Muscle of back (tissue), 11 donors: ENCODE measurements around the gene SYT6. TPM values are rescaled to one million over a fixed set of nuclear protein-coding genes. Genes with fewer than 3 reads are reported as not detected.
A peak's percentile ranks its signal among the peaks of the same experiment; 100 is the strongest.

Experiments
- DNase-seq, 3 donors: peaks; one replicate each; pipeline versions ENCODE4 v3.0.0 to v3.0.0-alpha.2; 2013
- polyA plus RNA-seq, 10 donors: library from polyadenylated mRNA; unstranded; fragments of 120-200 nt; gene quantifications; one replicate each; pipeline ENCODE4 v1.2.1, GENCODE V29; 2013; ENCODE audit not compliant: insufficient read length in 10 of 10

Gene SYT6
- polyA plus RNA-seq, 10 donors = 0.88 to 1.8 (median 1.3) TPM

DNA sequence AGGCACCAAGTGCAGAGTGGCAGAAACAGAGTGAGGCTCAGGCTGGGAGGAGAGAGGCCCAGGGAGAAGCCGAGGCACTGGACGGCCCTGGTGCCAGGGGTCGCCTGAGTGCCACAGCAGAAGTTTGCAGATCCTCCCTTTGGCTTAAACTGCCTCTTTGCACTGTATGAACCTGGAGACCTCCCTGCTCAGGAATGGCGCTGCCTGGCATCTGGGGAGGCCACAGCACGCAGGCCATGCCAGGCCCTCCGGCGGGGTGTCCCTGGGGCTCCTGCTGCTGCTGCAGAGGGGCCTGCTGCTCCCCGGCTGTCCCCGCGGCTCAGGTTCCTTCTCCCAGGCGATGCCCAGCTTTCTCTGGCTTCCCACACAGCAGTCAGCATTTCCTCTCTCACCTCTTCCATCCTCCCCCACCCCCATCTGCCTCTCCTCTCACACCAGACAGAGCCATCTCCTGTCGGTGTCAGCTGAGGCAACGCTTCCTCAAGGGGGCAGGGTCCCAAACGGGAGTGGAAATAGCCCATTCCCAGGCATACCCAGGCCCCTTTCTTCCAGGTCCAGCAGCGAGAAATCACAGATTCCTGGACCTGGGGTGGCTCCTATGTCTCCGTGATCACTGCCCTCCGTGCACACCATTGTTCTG, 35.2 kb downstream of the SYT6 start:
- no peak for DNase-seq

DNA sequence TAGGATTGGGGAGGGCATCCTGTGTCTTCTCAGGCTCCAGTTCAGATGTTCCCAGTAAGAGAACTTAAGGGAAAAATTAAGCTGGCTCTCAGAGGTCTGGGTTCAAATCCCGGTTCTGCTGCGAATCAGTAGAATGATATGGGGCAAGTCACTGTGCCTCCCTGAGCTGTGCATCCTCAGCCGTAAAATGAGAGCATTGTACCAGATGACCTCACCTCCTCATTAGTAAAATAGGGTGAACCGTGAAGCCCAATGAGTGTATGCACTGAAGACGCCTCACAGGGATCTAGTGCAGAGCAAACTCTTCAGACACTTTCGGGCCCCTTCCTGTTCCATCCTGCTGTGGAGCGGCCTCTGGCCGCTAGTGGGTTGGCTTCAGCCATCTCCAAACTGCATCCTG, 36.0 kb downstream of the SYT6 start:
- no peak for DNase-seq

DNA sequence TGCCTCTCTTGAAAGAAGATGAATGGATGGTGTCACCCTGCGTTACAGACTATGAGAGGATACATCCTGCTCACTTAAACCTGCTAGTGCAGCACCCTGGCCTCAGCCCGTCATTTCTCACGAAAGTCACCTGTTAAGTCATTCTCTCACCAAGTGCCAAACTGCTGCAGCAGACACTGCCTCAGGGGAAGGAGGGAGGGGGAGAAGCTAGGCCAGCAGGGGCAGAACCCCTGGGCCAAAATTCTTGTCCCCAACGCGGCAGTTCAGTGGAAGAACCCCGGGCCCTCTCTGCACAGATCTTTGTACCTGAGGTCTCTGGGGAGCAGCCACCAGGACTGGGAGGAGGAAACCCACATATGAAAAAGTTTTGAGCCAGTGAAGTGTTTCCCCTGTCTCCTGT, 37.6 kb downstream of the SYT6 start:
- DNase-seq = no peak

DNA sequence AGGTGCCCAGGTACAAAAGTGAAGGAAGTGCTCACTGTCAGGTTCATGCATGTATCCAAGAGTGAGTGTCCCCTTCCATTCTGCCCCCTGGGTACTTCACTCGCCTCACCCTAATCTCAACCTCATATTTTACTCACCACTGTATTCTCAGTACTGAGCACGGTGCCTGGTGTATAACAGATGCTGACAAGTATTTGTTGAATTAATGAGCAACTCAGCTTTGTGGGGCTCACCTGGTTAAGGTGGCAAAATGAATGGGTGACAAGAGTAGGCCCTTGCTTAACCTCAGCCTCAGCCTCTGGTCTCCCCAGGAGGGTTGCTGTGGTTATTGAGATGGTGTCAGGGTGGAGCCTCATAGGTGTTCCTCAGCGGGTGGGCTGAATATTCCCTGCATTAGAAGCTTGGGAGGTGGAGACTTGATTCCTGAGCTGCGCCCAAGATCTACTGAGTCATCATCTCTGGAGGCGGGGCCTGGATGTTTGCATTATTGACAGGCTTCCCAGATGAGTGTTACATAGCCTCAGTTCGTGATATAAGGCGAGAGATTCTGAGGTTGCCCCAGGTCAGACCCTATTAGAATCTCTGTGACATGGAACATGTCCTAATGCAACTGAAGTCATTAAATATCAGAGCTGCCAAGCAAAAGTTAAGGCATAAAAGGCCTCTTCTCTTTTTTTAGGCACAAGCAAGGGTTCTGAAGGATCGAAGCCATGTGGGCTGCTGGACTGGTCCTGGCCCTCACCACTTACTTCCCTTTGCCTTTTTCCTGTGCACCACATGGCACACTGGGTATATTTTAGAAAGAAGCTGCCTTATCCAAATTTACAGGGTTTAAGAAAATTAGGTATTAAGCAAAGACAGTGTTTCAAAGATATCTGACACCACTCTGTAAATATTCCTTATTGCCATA, 39.2 kb downstream of the SYT6 start:
- DNase-seq = peak in 1 of 3 donors; percentile 13

DNA sequence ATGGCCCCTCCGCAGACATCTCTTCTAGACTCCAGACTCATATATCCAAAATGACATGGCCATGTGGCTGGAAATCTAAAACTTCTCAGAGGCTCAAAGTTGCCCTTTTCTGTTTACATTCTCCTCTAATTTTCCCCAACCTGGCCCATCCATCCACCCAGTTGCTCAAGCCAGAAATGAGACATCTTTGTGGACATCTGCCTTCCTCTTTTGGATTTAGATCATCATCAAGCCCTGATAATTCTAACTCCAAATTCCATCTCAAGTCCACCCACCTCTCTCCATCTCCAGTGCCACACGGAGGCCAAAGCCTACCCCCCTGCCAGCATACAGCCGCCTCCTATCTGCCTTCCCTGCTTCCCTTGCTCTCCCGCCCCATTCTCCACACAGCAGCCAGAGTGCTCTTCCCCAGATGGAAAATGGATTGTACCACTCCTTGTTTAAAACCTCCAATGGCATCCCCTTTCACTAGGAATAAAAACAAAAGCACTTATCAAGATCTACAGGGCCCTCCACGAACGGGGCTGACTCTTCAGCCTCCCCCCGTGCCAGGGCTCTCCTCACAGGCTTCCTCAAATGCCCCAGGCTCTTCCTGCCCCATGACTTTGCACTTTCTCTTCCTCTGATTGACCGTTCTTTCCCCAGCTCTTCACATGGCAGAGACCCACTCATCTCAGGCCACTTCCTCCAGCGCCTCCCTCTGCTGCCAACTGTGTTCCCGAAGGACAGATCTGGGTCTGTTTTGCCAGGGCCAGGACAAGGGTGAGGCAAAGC, 40.1 kb downstream of the SYT6 start:
- DNase-seq = peak in 1 of 3 donors; percentile 36

DNA sequence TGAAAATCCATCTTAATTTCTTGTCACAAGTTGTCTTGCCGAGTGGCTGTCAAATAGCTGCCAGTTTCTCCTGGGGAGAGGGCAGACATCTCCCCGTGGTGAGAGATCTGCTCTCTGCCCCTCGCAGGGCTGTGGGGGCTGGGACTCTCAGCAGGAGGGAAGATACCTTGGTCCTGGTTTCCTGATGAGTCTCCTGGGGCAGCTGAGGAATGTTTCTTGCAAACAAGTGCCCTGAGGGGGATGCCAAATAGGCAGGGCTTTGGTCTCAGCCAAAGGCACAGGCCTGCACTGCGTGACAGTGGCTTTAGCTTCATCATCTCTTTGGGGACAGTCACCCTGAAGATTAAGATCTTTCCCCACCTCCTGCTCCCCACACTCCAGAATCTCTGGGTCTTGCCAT, 40.9 kb downstream of the SYT6 start:
- DNase-seq = no peak

DNA sequence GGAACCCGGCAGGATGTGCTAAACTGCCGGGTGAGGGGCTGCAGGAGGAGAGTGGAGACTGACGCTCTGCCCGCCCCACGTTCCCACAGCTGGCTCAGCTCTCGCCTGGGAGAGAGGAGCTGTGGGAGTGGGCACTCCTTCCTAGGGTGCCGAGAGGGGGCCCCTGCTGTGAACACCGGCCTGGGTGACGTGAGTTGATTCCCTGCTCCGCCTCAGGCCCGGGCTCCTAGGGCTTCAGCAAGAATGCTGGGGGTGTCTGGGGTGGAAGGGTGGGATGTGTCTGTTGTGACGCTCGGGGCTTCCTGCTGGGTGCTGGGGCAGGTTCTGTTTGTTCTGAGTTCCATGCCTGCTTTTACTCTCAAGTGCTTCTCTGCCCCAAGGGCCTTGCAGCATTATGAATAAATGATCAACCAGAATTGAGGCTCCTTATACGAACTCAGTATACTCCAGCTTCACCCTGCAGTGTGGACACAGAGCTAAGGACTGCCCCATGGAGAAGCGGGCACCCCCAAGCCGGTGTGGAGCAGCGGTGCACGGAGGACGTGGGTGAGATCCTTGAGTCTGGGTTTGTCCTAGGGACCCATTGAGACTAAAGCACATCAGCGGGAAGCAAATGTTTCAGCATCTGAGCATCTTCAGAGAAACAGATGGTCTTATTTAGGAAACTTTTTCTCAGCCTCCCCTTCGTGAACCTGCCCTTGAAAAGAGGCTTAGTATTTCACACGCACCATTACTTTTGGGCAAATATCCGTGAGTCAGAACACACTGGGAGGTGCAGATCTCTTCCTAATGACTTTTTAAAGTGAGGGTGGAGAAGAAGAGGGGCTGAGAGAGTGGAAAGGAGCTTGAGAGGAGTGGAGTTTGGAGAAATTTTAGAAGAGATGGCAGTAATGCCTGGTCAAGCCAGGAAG, 41.7 kb downstream of the SYT6 start:
- no peak for DNase-seq

DNA sequence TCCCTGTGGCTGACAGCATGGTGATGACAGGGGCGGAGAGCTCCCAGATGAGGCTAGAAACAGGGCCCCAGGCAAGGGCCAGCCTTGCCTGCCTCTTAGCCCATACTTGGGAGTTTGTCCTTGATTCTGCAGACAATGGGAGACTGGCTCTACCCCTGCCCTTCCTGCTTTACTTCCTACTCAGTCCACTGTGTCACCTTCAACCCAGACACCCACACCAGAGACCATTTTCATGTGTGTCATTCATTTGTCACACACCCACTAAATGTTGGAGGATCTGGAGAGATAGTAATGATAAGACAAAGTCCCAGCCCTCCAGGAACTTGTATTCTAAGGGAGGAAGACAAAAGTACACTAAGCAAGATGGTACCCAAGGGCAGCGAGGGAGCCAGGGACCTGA, 43.7 kb downstream of the SYT6 start:
- no peak for DNase-seq

DNA sequence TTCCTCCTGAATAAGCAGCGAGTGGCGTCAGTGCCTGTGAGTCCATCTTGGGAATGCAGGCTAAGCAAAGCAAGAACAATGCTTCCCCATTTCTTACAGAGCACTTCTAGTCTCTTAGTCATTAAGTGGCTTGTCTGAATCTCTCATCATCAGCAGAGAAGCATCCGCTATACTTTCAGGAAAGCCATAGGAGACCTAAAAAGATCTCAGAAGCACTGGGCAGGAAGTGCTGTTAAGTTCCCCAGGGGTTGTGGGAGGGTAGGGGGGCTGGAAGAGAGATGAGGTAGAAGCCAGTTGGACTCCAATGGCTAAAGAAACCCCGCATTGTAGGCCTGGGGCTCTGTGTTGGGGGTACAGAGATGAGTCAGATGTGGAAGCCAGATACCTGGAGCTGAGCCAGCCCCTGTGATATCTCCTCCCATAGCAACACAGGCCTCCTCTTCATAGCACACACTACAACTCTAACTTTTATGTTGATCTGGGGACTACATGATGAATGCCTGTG, 44.9 kb downstream of the SYT6 start:
- peak in 2 of 3 donors; percentile 61 to 79 for DNase-seq

DNA sequence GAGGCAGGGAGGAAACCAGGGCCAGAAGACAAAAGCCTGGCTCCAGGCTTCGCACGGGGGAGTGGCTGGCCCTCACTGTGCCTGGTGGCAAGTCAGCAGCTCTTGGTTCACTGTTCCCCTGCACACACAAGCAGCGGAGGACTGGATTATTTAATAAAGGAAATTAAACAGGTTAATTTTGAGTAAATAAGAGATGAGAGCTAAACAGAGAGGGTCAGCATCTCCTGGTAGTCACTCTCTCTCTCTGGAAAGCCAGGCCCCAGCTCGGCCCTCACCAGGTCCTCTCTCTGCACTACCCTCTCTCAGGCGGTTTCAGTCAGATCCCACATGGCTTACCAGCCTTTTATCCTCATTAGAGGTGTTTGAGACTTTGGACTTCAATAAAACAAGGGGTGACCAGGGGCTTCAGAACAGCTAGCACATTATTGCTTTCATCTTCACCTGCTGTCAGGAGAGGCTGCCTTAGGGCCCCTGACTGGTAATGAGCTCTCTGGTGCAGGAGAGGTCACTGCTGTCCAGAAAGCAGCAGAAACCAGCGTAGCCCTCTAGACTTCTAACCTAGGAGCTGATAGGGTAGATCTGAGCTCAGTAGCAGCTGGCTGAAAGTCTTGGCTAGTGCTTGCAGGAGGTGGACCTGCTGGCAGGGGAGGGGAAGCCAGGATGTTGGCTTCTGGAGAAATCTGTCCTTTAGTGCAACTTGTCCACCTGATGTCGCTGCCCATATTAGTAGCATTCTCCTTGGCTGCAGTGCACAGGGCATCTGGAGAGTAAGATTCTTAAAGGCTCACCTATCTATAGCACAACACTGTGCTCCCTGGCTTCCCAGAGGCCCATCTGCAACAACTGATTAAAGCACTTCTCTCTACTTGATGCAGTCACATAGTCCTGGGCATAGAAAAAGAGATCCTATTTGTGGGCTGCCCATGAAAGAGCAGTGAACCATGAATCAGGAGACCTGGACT, 45.9 kb downstream of the SYT6 start:
- DNase-seq = no peak

DNA sequence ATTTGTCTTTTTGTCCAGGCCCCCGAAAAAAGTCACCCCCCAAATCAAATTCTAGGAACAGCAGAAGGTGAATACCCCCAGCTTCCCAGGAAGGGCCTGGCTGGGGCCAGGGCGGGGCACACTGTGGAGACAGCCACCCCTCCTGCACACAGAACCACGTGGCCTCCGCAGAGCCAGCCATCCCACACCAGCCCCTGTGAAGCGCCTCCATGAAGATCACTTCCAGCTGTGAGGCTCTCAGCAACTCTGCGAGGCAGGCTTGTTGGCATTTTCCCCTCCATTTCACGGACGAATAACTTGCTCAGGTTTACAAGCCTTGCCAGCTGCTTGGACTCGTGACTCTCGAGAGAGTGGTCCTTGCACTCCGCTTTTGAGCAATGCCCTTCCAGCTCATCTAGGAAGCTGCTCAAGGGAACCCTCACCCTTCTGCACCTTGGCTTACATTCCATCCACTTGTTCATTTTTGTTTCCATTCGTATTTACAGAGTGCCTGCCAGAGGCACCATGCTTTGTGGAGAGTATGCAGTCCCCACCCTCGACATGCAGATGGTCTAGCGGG, 48.2 kb downstream of the SYT6 start:
- peak in 1 of 3 donors; percentile 66 for DNase-seq

DNA sequence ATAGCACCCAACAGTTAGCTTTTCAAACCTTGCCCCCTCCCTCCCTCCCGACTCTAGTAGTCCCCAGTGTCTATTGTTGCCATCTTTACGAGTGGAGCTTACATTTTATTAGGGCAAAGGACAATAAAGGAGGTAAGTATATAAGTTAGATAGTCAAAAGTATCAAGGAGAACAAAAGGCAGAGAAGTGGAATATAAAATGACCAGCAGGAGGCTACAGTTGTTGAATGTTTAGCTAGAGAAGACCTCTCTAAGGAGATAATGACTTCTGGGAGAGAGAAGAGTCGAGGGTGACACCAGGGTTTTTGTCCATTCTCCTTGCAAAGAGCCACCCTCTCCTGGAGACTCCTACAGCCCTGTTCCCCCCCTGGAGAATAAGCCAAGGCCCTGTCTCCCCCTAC, 48.7 kb downstream of the SYT6 start:
- no peak for DNase-seq

DNA sequence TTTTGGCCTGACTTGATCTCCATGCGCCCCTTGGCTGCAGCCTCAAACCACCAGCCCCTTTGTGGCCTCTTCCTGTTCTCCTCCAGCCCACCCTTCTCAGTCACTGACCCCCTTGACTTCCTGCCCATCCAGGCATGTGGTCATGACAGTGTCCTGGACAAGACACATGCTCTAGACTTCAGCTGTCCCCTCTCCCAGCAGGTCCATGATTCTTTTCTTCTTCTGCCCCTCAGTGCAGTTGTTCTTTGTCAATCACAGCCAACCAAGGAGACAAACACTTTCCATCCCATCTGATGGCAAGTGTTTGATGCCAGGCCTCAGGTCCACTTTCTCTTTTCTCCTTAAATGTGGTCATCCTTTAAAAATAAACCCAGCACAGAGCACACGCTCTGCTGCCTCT, 49.7 kb downstream of the SYT6 start:
- no peak for DNase-seq

DNA sequence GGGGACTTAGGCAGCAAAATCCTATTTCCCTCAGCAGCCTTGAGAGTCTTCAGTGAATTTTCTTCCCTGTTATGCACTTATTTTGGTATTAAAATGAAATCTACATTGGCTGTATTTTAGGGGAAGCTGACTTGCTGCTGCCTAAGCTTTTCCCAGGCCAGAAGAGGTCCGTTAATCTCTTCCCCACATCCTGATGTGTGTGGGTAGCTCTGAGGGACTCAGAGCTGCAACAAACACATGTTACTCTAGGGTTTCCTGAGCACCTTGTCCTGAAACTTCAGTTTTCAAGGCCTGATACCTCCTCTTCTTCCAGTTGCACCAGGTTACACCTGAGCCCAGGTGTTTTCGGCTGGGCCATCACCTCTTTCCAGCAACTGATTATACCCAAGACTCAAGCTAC, 51.5 kb downstream of the SYT6 start:
- no peak for DNase-seq

DNA sequence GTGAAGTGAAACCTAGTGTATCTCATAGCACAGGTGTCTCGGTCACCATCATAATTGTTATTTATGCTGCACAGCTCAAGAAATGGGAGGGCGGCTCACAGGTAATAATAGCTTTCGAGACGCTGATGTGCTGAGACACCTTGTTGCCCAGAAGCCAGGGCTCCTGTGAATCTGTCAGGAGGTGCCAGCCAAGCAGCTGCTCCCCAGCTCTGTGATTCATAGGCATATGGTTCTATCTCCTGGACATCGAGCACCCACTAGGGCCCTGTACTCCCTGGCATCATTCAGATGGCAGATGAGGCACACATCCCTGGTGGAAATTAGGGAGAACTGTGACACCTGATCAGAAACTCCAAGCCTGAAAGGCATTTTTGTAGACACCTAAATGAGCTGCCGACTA, 53.5 kb downstream of the SYT6 start:
- no peak for DNase-seq

DNA sequence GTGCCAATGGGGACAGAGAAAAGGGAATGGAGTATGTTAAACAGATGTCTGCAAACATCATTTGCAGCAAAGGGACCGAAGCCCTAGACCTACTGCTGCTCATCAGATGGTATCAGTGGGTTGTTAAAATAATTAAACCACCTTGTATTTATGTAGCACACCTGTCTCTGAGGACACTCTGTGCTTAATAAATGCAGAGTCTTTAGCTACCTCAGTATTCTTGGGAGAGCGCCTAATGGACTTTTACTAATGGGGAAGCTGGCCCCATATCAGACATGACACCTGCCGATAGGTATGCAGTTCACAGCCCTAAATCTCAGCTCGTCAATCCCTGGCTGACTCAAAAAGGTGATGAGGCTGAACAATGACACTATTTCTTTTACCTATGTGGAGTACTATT, 54.4 kb downstream of the SYT6 start:
- DNase-seq = no peak

DNA sequence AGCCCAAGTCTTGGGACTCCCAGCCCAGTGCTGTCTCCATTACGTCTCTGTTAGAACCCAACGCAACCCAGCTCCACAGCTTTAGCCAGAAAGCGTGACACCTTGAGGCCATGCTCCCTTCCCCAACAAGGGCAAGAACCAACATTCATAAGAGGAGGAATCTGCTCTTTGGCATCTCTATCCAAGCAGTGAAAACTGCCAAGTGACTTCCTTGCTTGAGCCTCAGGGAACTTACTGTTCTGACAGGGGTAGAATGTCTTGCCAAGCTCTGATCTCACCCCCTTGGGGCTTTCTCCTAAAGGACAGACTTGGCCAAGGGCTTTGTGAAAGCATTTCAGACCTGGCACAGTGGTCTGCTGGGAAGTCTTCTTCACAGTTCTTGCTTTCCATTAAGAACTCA, 56.6 kb downstream of the SYT6 start:
- no peak for DNase-seq

DNA sequence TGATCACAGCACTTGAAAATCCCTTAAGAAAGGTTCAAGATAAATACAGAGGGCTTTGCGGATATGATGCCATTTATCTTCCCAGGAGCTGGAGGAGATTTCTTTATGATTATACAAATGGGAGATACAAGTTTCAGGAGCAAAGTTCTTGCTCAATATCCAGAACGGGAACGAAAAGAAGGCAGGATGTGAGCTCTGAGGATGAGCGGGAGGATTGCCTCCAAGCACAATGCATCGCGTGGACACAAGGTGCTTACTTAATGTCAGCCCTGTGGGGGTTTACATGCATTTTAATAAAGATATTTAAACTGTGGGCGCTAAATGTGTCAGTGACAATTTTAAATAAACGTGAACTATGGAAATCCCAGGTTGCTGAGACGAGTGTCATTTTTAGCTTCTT, 59.0 kb downstream of the SYT6 start:
- no peak for DNase-seq

DNA sequence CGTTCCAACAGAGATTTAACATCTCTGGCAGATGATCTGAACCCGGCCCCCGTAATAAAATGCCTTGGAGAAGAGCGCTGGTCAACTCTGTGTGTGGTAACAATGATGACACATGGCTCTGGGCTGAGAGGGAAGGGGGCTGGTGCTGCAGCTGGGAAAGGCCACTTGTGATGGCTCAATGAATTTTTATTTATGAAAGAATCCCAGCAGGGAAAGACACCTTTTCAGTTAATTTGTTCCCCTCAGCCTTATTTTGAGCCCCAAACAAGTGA, 59.4 kb downstream of the SYT6 start:
- no peak for DNase-seq
